OCI-LY1 (cell line): ENCODE results near the gene HNRNPL.

Experiments used
- H2AFZ ChIP-seq: fragments of 200-600 bp; sonication (generic), shearing (Covaris generic); 2 replicates; pipeline ENCODE4 v1.6.0; 2014; ENCODE audit warnings: antibody characterized with exemption, mild to moderate bottlenecking, low read length
- H3F3A ChIP-seq: fragments of 200-600 bp; sonication (generic), shearing (Covaris generic); 2 replicates; pipeline ENCODE4 v1.6.0; 2014; ENCODE audit warnings: mild to moderate bottlenecking, antibody characterized with exemption, low read length, moderate library complexity; ENCODE audit not compliant: insufficient read depth
- H3K27ac ChIP-seq: fragments of 200-600 bp; sonication (generic); 2 replicates; pipeline ENCODE4 v1.5.1; 2014; ENCODE audit warnings: low read length, mixed run types, mild to moderate bottlenecking, low read depth; ENCODE audit not compliant: poor library complexity, severe bottlenecking
- H3K27me3 ChIP-seq: fragments of 200-600 bp; sonication (generic); 2 replicates; pipeline ENCODE4 v1.6.0; 2014; ENCODE audit warnings: antibody characterized with exemption, mild to moderate bottlenecking, low read length, moderate library complexity; ENCODE audit not compliant: insufficient read depth
- H3K36me3 ChIP-seq: fragments of 200-600 bp; sonication (generic); 2 replicates; pipeline ENCODE4 v1.6.1; 2014; ENCODE audit warnings: mild to moderate bottlenecking, antibody characterized with exemption, low read length, moderate library complexity, mixed read lengths; ENCODE audit not compliant: insufficient read depth
- H3K4me1 ChIP-seq: fragments of 200-600 bp; sonication (generic); 2 replicates; pipeline ENCODE4 v1.5.1; 2014; ENCODE audit warnings: mild to moderate bottlenecking, low read length, moderate library complexity; ENCODE audit not compliant: insufficient read depth, severe bottlenecking
- H3K4me2 ChIP-seq: fragments of 200-600 bp; sonication (generic), shearing (Covaris generic); 2 replicates; pipeline ENCODE4 v1.6.1; 2014; ENCODE audit warnings: low read length
- H3K4me3 ChIP-seq: fragments of 200-600 bp; sonication (generic); 2 replicates; pipeline ENCODE4 v1.5.1; 2014; ENCODE audit warnings: low read length, low read depth, mild to moderate bottlenecking, mixed read lengths; ENCODE audit not compliant: poor library complexity, severe bottlenecking
- H3K79me2 ChIP-seq: fragments of 200-600 bp; shearing (Covaris generic); 2 replicates; pipeline ENCODE4 v1.6.1; 2016; ENCODE audit warnings: mixed run types, low read length, mixed read lengths; ENCODE audit not compliant: insufficient read depth
- H3K9ac ChIP-seq: fragments of 200-600 bp; sonication (generic), shearing (Covaris generic); 2 replicates; pipeline ENCODE4 v1.6.1; 2014; ENCODE audit warnings: mild to moderate bottlenecking, low read length, mixed read lengths
- H3K9me2 ChIP-seq: fragments of 200-600 bp; sonication (generic), shearing (Covaris generic); 2 replicates; pipeline ENCODE4 v1.6.1; 2014; ENCODE audit warnings: low read depth, mild to moderate bottlenecking, low read length, mixed read lengths
- H3K9me3 ChIP-seq: fragments of 200-600 bp; shearing (Covaris generic); 2 replicates; pipeline ENCODE4 v1.6.1; 2014; ENCODE audit warnings: low read length, mixed read lengths
- H4K20me1 ChIP-seq: fragments of 200-600 bp; sonication (generic), shearing (Covaris generic); 2 replicates; pipeline ENCODE4 v1.6.0; 2016; ENCODE audit warnings: mild to moderate bottlenecking, low read length; ENCODE audit not compliant: insufficient read depth
- EZH2 ChIP-seq: fragments of 200-600 bp; sonication (generic), shearing (Covaris generic); IDR thresholded peaks from 2 replicates; pipeline ENCODE4 v1.8.0; 2017; ENCODE audit warnings: borderline replicate concordance, mixed run types, mild to moderate bottlenecking, antibody characterized with exemption, low read length, moderate library complexity, mixed read lengths
- TF ChIP-seq, protein P1 (sequence below): fragments of 200-600 bp; sonication (generic), shearing (Covaris generic); IDR thresholded peaks from 2 replicates; pipeline ENCODE4 v1.5.1; 2017; ENCODE audit warnings: mild to moderate bottlenecking, antibody characterized with exemption, low read length, moderate library complexity, mixed read lengths

Gene HNRNPL

DNA sequence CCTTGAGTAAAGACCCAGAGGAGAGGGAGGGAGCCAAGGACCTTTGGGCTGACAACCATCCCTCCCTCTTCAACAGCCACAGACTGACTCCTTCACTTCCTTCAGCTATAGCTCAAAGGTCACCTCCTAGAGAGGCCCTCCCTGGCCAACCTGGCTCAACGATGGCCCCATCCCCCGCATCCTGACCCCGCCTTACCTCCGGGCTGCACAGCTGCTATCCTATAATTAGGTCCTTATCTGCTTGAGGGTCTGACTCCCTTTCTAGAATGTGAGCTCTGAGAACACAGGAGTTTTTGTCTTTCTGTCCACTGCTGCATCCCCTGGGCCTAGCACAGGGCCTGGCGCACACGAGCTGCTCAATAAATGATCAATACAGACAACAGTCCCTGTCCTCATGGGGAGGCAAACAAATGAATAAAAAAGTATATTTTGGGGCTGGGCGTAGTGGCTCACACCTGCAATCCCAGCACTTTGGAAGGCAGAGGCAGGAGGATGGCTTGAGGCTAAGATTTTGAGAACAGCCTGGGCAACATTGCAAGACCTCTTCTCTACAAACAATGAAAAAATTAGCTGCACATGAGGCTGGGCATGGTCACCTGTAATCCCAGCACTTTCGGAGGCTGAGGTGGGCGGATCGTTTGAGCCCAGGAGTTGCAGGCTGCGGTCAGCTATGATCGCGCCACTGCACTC lies 30.4 kb downstream of the HNRNPL start:
- Histone ChIP-seq H3K4me1 (no peaks in the 10 kb centered on the region), H3K9me2 (no peaks in the 10 kb centered on the region), H3K79me2 (no peaks in the 10 kb centered on the region), H4K20me1 (no peaks in the 10 kb centered on the region), H3K27me3 (no peaks in the 10 kb centered on the region), H3K4me2 (no peak overlapping the region), H3K27ac (no peak overlapping the region), H3K9ac (no peak overlapping the region), H3K9me3 (no peaks in the 10 kb centered on the region), H3K4me3 (no peak overlapping the region), H3F3A (no peaks in the 10 kb centered on the region), H3K36me3 (peaks cover 55% of the 10 kb centered on the region), H2AFZ (no peak overlapping the region)
- TF ChIP-seq EZH2 = no peak
- TF ChIP-seq, protein P1, sequence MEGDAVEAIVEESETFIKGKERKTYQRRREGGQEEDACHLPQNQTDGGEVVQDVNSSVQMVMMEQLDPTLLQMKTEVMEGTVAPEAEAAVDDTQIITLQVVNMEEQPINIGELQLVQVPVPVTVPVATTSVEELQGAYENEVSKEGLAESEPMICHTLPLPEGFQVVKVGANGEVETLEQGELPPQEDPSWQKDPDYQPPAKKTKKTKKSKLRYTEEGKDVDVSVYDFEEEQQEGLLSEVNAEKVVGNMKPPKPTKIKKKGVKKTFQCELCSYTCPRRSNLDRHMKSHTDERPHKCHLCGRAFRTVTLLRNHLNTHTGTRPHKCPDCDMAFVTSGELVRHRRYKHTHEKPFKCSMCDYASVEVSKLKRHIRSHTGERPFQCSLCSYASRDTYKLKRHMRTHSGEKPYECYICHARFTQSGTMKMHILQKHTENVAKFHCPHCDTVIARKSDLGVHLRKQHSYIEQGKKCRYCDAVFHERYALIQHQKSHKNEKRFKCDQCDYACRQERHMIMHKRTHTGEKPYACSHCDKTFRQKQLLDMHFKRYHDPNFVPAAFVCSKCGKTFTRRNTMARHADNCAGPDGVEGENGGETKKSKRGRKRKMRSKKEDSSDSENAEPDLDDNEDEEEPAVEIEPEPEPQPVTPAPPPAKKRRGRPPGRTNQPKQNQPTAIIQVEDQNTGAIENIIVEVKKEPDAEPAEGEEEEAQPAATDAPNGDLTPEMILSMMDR = no peak

DNA sequence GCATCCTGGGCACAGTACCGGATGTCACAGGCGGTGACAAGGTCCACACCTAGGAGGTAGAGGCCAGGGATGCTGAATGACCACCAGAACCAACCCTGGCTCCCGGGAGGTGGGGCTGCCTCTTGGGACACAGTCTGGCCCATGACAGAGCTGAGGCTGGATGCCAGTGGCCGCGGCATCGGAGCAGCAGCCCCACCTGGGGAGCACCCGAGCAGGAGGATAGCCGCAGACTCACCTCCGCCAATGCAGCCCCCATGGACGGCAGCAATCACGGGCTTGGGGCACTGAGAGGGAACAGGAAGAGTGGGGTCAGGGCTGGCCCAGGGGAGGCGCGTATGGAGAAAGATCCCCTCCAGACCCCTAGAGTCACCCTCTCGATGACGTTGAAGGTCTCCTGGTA lies 32.7 kb downstream of the HNRNPL start:
- Histone ChIP-seq H3K4me3 (no peak overlapping the region), H3K27me3 (no peaks in the 10 kb centered on the region), H3F3A (no peaks in the 10 kb centered on the region), H3K9me3 (no peaks in the 10 kb centered on the region), H3K27ac (no peak overlapping the region), H3K4me1 (no peaks in the 10 kb centered on the region), H3K4me2 (no peak overlapping the region), H3K79me2 (no peaks in the 10 kb centered on the region), H3K9ac (no peak overlapping the region), H2AFZ (no peak overlapping the region), H4K20me1 (no peaks in the 10 kb centered on the region), H3K36me3 (peaks cover 41% of the 10 kb centered on the region), H3K9me2 (no peaks in the 10 kb centered on the region)
- TF ChIP-seq, protein P1 = no peak
- no peak for TF ChIP-seq EZH2

DNA sequence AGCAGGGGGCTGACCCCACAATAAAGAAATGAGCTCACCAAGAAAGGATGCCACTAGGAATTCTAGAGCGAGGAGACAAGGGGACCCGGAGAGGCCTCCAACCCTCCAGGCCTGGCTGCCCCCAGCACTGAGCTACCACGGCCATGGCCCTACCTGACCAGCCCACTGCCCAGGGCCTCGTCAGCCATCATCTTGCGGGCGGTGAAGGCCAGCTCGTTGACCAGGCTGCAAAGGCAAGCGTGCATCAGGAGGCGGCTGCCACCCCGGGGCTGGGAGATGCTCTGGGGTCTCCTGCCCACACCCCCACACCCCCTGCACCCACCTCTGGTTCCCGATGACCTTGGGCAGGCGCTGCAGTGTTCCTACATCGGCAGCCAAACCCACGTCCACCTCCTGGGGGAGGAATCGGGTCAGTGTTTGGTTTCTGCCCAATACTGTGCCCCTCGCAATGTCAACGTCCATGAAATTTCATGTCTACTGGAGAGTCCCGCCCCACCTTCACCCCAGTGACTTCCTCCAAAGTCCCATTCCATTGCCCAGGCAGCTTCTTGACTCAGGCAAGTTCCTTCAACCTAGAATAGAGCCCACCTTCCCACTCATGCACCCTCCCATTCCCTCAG lies 33.5 kb downstream of the HNRNPL start:
- H3K4me1 ChIP-seq = no peaks in the 10 kb centered on the region
- H3K9me2 ChIP-seq = no peaks in the 10 kb centered on the region
- H4K20me1 ChIP-seq = no peaks in the 10 kb centered on the region
- H3K36me3 ChIP-seq = peaks cover 41% of the 10 kb centered on the region
- H3F3A ChIP-seq = no peaks in the 10 kb centered on the region
- H3K27me3 ChIP-seq = no peaks in the 10 kb centered on the region
- no peak overlapping the region for H3K4me3 ChIP-seq
- no peak overlapping the region for H3K4me2 ChIP-seq
- H3K27ac ChIP-seq = no peak overlapping the region
- TF ChIP-seq EZH2 = no peak
- TF ChIP-seq, protein P1 = no peak
- no peaks in the 10 kb centered on the region for H3K9me3 ChIP-seq
- H3K79me2 ChIP-seq = no peaks in the 10 kb centered on the region
- no peak overlapping the region for H3K9ac ChIP-seq
- H2AFZ ChIP-seq = no peak overlapping the region
